ENCODE measurements around the gene NELL1.

GRCh38 chr11:21133244-21133643 lies 463.9 kb downstream of the NELL1 start:
- TF ChIP-seq CTCF (IDR thresholded peaks at IDR 0.05) (no peak), POLR2A (IDR thresholded peaks at IDR 0.05) (no peak), POLR2AphosphoS5 (IDR thresholded peaks at IDR 0.05) (no peak)

Measured in transverse colon (tissue), 4 donors.